Activated CD4-positive, alpha-beta memory T cell treated with anti-CD3 and anti-CD28 coated beads, Interleukin-2, amount 10 ng/mL, durations not matched to agents 7 days and 5 days (primary cell): Measurements from ENCODE around the gene ERBB4. TPM values are rescaled to one million over a fixed set of nuclear protein-coding genes. Genes with fewer than 3 reads are reported as not detected.

Experiments used
- CTCF ChIA-PET: fragments of 350-600 bp; sonication (Branson Sonifier 250); formaldehyde crosslinking; loops from one replicate; lab custom pipeline; 2021; ENCODE audit warnings: antibody characterized with exemption, inconsistent platforms; lab: Charles Lee
- POLR2A ChIA-PET: fragments of 350-600 bp; sonication (Branson Sonifier 250); formaldehyde crosslinking; loops from one replicate; lab custom pipeline; 2021; ENCODE audit warnings: antibody characterized with exemption; lab: Charles Lee
- DNase-seq: peaks from one replicate; pipeline ENCODE4 v3.0.0-alpha.2; 2020
- H3K27ac Mint-ChIP-seq: one replicate; pipeline ENCODE4 v1.8.0; 2021; ENCODE audit warnings: mild to moderate bottlenecking, mixed read lengths
- H3K27me3 Mint-ChIP-seq: one replicate; pipeline ENCODE4 v1.8.0; 2021; ENCODE audit warnings: mixed read lengths
- H3K36me3 Mint-ChIP-seq: one replicate; pipeline ENCODE4 v1.8.0; 2021; ENCODE audit warnings: low read depth, mixed read lengths
- H3K4me1 Mint-ChIP-seq: one replicate; pipeline ENCODE4 v1.8.0; 2021; ENCODE audit warnings: mixed read lengths
- H3K4me3 Mint-ChIP-seq: one replicate; pipeline ENCODE4 v1.8.0; 2021; ENCODE audit warnings: mild to moderate bottlenecking, mixed read lengths
- H3K9me3 Mint-ChIP-seq: one replicate; pipeline ENCODE4 v1.8.0; 2021; ENCODE audit warnings: mixed read lengths
- total RNA-seq, 2 experiments: library from RNA; stranded (reverse); gene quantifications; one replicate each; pipeline ENCODE4 v1.2.3, GENCODE V29; 2021

ERBB4 gene
- total RNA-seq, 2 experiments from 2014 or later, result not detected

- no peaks in the 10 kb centered on the region for H3K36me3 Mint-ChIP-seq
- CTCF ChIA-PET, result interaction anchor here (0.7 kb wide), 1 partner anchor 25 kb away, joined by 3 read pairs; no protein-coding TSS in a partner anchor
- no peaks in the 10 kb centered on the region for H3K4me1 Mint-ChIP-seq
- no peak overlapping the region for H3K27ac Mint-ChIP-seq
- POLR2A ChIA-PET, result no interaction called here
- no peaks in the 10 kb centered on the region for H3K9me3 Mint-ChIP-seq
- H3K4me3 Mint-ChIP-seq, result no peak overlapping the region
- no peaks in the 10 kb centered on the region for H3K27me3 Mint-ChIP-seq
- DNase-seq, result no peak
These were observed 501.5 kb downstream of the ERBB4 start for GRCh38 chr2:212037062-212037461.

- ChIA-PET CTCF (no interaction called here), POLR2A (no interaction called here)
- no peaks in the 10 kb centered on the region for H3K4me1 Mint-ChIP-seq
- no peak overlapping the region for H3K27ac Mint-ChIP-seq
- H3K4me3 Mint-ChIP-seq, result no peak overlapping the region
- no peaks in the 10 kb centered on the region for H3K36me3 Mint-ChIP-seq
- no peaks in the 10 kb centered on the region for H3K27me3 Mint-ChIP-seq
- H3K9me3 Mint-ChIP-seq, result peaks cover 2% of the 10 kb centered on the region
- DNase-seq, result no peak
These were observed 503.6 kb downstream of the ERBB4 start for GRCh38 chr2:212034841-212035585.

- H3K27me3 Mint-ChIP-seq, result no peaks in the 10 kb centered on the region
- CTCF ChIA-PET, result no interaction called here
- POLR2A ChIA-PET, result no interaction called here
These were observed 504.7 kb downstream of the ERBB4 start for GRCh38 chr2:212033888-212034287.

GRCh38 chr2:212032536-212033219 lies 505.9 kb downstream of the ERBB4 start:
- Mint-ChIP-seq H3K4me3 (no peak overlapping the region), H3K27me3 (no peaks in the 10 kb centered on the region), H3K36me3 (no peaks in the 10 kb centered on the region), H3K9me3 (peaks cover 2% of the 10 kb centered on the region), H3K27ac (no peak overlapping the region), H3K4me1 (no peaks in the 10 kb centered on the region)
- POLR2A ChIA-PET, result no interaction called here
- CTCF ChIA-PET, result no interaction called here
- DNase-seq, result no peak

More at GRCh38 chr2:212033888-212034287, 504.7 kb downstream of the ERBB4 start:
- DNase-seq, result no peak
- peaks cover 2% of the 10 kb centered on the region for H3K9me3 Mint-ChIP-seq
- no peaks in the 10 kb centered on the region for H3K4me1 Mint-ChIP-seq
- H3K36me3 Mint-ChIP-seq, result no peaks in the 10 kb centered on the region
- no peak overlapping the region for H3K4me3 Mint-ChIP-seq
- H3K27ac Mint-ChIP-seq, result no peak overlapping the region

GRCh38 chr2:212032032-212032431 lies 506.6 kb downstream of the ERBB4 start:
- no peak overlapping the region for H3K27ac Mint-ChIP-seq
- no peaks in the 10 kb centered on the region for H3K27me3 Mint-ChIP-seq
- H3K4me3 Mint-ChIP-seq, result no peak overlapping the region
- no peak for DNase-seq
- CTCF ChIA-PET, result no interaction called here
- no peaks in the 10 kb centered on the region for H3K36me3 Mint-ChIP-seq
- POLR2A ChIA-PET, result no interaction called here
- no peaks in the 10 kb centered on the region for H3K4me1 Mint-ChIP-seq
- H3K9me3 Mint-ChIP-seq, result peaks cover 2% of the 10 kb centered on the region

- no peaks in the 10 kb centered on the region for H3K36me3 Mint-ChIP-seq
- H3K9me3 Mint-ChIP-seq, result peaks cover 2% of the 10 kb centered on the region
- H3K27me3 Mint-ChIP-seq, result no peaks in the 10 kb centered on the region
- no peak for DNase-seq
- CTCF ChIA-PET, result no interaction called here
- no peaks in the 10 kb centered on the region for H3K4me1 Mint-ChIP-seq
- no peak overlapping the region for H3K27ac Mint-ChIP-seq
- H3K4me3 Mint-ChIP-seq, result no peak overlapping the region
- POLR2A ChIA-PET, result no interaction called here
These were observed 507.9 kb downstream of the ERBB4 start for GRCh38 chr2:212030709-212031108.

GRCh38 chr2:212028798-212029394 lies 509.7 kb downstream of the ERBB4 start:
- Mint-ChIP-seq H3K4me3 (no peak overlapping the region), H3K27ac (no peak overlapping the region), H3K36me3 (no peaks in the 10 kb centered on the region), H3K27me3 (no peaks in the 10 kb centered on the region), H3K9me3 (peaks cover 2% of the 10 kb centered on the region), H3K4me1 (no peaks in the 10 kb centered on the region)
- CTCF ChIA-PET, result no interaction called here
- POLR2A ChIA-PET, result no interaction called here
- no peak for DNase-seq

- DNase-seq, result no peak
- H3K27ac Mint-ChIP-seq, result no peak overlapping the region
- no peaks in the 10 kb centered on the region for H3K4me1 Mint-ChIP-seq
- CTCF ChIA-PET, result no interaction called here
- peaks cover 2% of the 10 kb centered on the region for H3K9me3 Mint-ChIP-seq
- H3K4me3 Mint-ChIP-seq, result no peak overlapping the region
- POLR2A ChIA-PET, result no interaction called here
- H3K36me3 Mint-ChIP-seq, result no peaks in the 10 kb centered on the region
- no peaks in the 10 kb centered on the region for H3K27me3 Mint-ChIP-seq
These were observed 510.6 kb downstream of the ERBB4 start for GRCh38 chr2:212027681-212028628.

GRCh38 chr2:212024040-212024439 lies 514.6 kb downstream of the ERBB4 start:
- no peak overlapping the region for H3K4me3 Mint-ChIP-seq
- no peaks in the 10 kb centered on the region for H3K4me1 Mint-ChIP-seq
- no peaks in the 10 kb centered on the region for H3K36me3 Mint-ChIP-seq
- ChIA-PET POLR2A (no interaction called here), CTCF (no interaction called here)
- DNase-seq, result no peak
- H3K9me3 Mint-ChIP-seq, result no peaks in the 10 kb centered on the region
- H3K27me3 Mint-ChIP-seq, result no peaks in the 10 kb centered on the region
- no peak overlapping the region for H3K27ac Mint-ChIP-seq

GRCh38 chr2:212022966-212023365 lies 515.6 kb downstream of the ERBB4 start:
- ChIA-PET CTCF (no interaction called here), POLR2A (no interaction called here)
- no peak overlapping the region for H3K27ac Mint-ChIP-seq
- DNase-seq, result no peak
- H3K4me3 Mint-ChIP-seq, result no peak overlapping the region
- H3K9me3 Mint-ChIP-seq, result peaks cover 4% of the 10 kb centered on the region
- H3K36me3 Mint-ChIP-seq, result no peaks in the 10 kb centered on the region
- no peaks in the 10 kb centered on the region for H3K27me3 Mint-ChIP-seq
- H3K4me1 Mint-ChIP-seq, result no peaks in the 10 kb centered on the region

- Mint-ChIP-seq H3K4me1 (no peaks in the 10 kb centered on the region), H3K4me3 (no peak overlapping the region), H3K27ac (no peak overlapping the region), H3K36me3 (no peaks in the 10 kb centered on the region), H3K9me3 (peaks cover 4% of the 10 kb centered on the region), H3K27me3 (no peaks in the 10 kb centered on the region)
- CTCF ChIA-PET, result no interaction called here
- POLR2A ChIA-PET, result no interaction called here
- no peak for DNase-seq
These were observed 516.7 kb downstream of the ERBB4 start for GRCh38 chr2:212021947-212022346.

- no peaks in the 10 kb centered on the region for H3K4me1 Mint-ChIP-seq
- no peak overlapping the region for H3K27ac Mint-ChIP-seq
- H3K9me3 Mint-ChIP-seq, result peaks cover 4% of the 10 kb centered on the region
- ChIA-PET POLR2A (no interaction called here), CTCF (no interaction called here)
- no peaks in the 10 kb centered on the region for H3K36me3 Mint-ChIP-seq
- no peak overlapping the region for H3K4me3 Mint-ChIP-seq
- no peak for DNase-seq
- H3K27me3 Mint-ChIP-seq, result no peaks in the 10 kb centered on the region
These were observed 523.0 kb downstream of the ERBB4 start for GRCh38 chr2:212015588-212015987.

GRCh38 chr2:212013626-212014025 lies 525.0 kb downstream of the ERBB4 start:
- ChIA-PET POLR2A (no interaction called here), CTCF (no interaction called here)
- peaks cover 1% of the 10 kb centered on the region for H3K9me3 Mint-ChIP-seq
- no peak for DNase-seq
- H3K36me3 Mint-ChIP-seq, result no peaks in the 10 kb centered on the region
- no peaks in the 10 kb centered on the region for H3K4me1 Mint-ChIP-seq
- H3K27me3 Mint-ChIP-seq, result no peaks in the 10 kb centered on the region
- no peak overlapping the region for H3K4me3 Mint-ChIP-seq
- H3K27ac Mint-ChIP-seq, result no peak overlapping the region
